GM18505 (cell line): ENCODE results near the gene C6orf62.
"Not testable (repeated sequence)": the region's sequence is repeated elsewhere in the genome, so short reads cannot be mapped to it uniquely, and the experiment has no call there.

Source experiments
- ATAC-seq: cut with Tn5 transposase; IDR thresholded peaks from one replicate; pipeline ENCODE4 v1.9.1; 2021; ENCODE audit not compliant: unreplicated experiment
- POLR2A ChIP-seq: IDR thresholded peaks from 4 replicates; pipeline ENCODE4 v1.6.1; 2011; ENCODE audit warnings: borderline replicate concordance; ENCODE audit not compliant: insufficient read depth, insufficient read length; ENCODE audit errors: extremely low read depth

The C6orf62 gene

GRCh38 chr6:24723270-24723669, 4.3 kb upstream of the C6orf62 start:
- ATAC-seq = no peak
- no peak for TF ChIP-seq POLR2A

DNA sequence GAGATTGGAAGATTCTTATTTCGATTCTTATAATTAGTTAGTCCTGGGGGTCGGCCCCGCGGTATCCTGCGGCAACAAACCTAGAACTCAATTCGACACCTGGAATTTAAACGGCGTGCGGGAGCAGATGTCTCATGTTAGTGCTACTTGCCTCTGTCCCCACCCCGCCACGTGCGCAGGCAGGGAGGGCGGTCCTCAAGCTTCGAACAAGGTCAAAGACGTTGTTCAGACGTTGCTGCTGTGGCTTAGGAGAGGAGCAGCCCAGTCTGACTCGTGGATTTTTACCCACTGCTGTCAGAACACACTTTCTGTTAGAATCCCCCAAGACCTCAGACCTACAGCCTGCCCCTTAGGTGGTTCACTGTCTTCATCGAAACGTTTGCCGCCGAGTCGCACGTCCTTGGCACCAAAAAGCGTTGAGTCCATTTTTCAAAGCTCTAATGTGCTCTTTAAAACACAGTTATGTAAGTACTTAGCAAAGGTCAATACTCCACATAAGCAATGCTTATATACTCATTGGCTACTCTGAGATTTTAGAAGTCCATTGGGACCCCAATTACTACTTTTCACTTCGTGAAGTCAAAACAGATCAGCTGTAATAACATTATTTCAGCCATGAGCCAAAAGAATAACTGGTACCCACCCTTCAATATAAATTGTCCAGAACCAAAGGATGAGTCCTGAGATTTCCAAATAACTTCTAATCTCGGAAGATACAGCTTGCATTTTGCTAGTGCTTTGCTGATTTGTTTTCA, 2.7 kb upstream of the C6orf62 start:
- TF ChIP-seq POLR2A = peak; percentile 87
- peak; percentile 35 for ATAC-seq

DNA sequence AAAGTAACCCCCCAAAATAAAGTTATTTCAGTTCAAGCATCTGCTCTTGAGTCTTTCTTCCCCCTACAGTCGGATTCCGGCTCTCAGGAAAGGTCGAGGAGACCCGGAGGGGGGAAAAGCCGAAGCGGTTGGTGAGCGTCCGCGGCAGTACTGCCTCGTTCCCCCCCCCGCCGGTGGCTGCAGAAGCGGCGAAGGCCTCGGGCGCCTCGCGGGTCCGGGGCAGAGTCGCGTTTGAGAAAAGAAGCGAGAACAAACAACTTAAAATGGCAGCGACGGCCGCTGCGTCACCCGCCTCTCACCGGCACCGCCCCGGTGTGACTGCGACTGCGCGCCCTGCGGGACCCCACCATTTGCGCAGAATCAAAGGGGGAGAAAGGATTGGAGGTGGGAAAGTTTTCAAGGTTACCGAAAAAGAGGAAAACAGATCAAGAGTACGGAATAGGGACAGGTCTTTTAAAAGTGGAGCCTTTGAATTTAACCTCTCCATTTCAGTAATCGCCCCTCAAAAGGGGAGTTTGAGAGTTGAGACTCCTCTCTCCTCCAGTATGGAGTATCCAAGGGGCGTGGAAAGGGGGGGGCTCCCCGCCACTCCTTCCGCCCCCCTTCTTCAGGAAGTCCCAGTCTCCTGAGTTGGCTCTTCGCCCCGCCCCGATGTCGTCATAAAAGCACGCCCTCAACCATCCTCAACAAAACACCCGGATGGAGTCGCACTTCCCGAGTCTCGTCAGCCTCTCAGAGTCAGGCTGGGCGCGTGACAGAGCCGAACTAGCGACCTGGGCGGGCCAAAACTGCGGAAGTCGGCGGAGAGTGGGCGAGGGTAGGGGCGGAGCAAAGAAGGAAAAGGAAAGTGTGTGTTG, 1.9 kb upstream of the C6orf62 start:
- TF ChIP-seq POLR2A = peak; percentile 98
- peak; percentile 86 for ATAC-seq

GRCh38 chr6:24720131-24720603, 1.2 kb upstream of the C6orf62 start:
- no peak for ATAC-seq
- TF ChIP-seq POLR2A = no peak

GRCh38 chr6:24718449-24719124, 367 bp downstream of the C6orf62 start:
- TF ChIP-seq POLR2A = no peak

GRCh38 chr6:24716602-24717148, 2.3 kb downstream of the C6orf62 start:
- not testable (repeated sequence) for ATAC-seq

More at GRCh38 chr6:24718449-24719124, 367 bp downstream of the C6orf62 start:
- ATAC-seq = no peak

DNA sequence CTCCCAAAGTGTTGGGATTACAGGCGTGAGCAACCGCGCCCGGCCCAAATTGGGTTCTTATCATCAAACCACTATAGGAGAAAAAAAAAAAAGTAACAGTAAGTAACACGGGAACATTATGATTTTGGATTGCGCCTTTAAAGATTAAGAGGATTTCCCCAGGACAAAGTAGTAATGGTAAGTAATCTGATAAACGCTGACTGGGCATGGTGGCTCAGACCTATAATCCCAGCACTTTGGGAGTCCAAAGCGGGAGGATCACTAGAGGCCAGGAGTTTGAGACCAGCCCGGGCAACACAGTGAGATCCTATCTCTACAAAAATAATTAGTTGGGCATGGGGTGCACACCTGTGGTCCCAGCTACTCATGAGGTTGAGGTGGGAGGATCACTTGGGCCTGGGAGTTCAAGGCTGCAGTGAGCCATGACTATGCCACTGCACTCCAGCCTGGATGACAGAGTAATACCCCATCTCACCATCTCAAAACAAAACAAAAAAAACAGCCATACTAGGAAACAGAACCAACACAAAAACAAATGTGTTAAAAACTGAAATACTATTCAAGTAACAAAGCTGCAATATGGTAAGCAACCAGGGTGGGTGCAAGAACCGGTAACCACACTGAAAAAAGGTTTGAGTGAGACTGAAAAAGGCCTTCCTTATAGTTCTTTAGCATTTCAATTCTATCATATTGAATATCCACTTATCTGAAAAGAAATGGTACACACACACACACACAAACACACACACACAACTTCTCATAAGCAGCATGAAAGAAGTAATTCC, 8.2 kb downstream of the C6orf62 start:
- no peak for ATAC-seq

GRCh38 chr6:24709014-24709711, 9.8 kb downstream of the C6orf62 start:
- ATAC-seq = no peak
- no peak for TF ChIP-seq POLR2A

More for the DNA sequence above, 8.2 kb downstream of the C6orf62 start:
- no peak for TF ChIP-seq POLR2A

GRCh38 chr6:24708612-24709011, 10.3 kb downstream of the C6orf62 start:
- TF ChIP-seq POLR2A = no peak
- no peak for ATAC-seq

DNA sequence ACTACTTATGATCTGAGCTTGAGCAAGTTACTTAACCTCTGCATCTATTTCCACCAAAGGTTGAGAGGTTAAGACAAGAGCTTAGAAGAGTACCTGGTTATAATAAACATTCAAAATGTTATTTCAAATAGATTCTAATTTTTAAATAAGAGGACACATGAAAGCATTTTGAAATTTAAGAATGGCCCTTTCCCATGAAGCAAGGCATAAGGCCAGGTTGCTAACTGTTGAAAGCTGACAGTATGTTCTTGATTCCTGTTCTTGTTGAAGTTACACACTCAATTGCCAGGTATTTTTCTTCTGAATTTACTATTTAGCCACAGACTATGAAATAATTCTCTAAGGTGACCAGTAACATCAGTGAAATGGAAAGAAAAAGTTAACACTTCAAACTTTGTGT, 14.5 kb downstream of the C6orf62 start:
- no peak for TF ChIP-seq POLR2A
- ATAC-seq = no peak

DNA sequence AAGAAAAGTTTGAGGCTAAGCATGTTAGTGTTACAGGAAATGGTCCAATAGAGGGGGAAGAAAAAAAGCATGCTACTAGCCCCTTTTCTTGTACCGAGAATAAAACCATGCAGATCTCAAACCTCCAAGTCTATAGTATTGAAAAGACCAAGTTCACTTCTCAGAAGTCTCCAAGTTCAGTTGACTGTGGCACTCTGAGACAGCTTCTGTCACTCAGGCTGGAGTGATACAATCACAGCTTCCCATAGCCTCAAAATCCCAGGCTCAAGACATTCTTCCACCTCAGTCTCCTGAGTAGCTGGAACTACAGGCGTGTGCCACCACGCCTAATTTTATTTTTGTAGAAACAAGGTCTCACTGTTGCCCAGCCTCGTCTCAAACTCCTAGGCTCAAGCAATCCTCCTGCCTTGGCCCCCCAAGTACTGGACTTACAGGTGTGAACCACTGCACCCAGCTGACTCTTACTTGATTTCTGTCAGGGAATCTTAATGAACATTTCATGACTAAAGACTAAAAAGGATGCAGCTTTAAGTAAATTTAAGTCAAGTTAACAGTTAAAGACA, 16.2 kb downstream of the C6orf62 start:
- ATAC-seq = no peak
- no peak for TF ChIP-seq POLR2A
